Endothelial cell (in vitro differentiated cells): ENCODE results near the gene ASAP2. TPM values are rescaled to one million over a fixed set of nuclear protein-coding genes. Genes with fewer than 3 reads are reported as not detected.

Experiments used
- DNase-seq: peaks from one replicate; pipeline ENCODE4 v3.0.0; 2021; ENCODE audit warnings: low spot score
- H3K27ac Mint-ChIP-seq: one replicate; pipeline ENCODE4 v1.8.0; 2021; ENCODE audit warnings: mixed read lengths, inconsistent platforms; ENCODE audit not compliant: unreplicated experiment
- H3K27me3 Mint-ChIP-seq: one replicate; pipeline ENCODE4 v1.8.0; 2021; ENCODE audit warnings: mild to moderate bottlenecking, moderate library complexity, mixed read lengths, inconsistent platforms; ENCODE audit not compliant: unreplicated experiment
- H3K36me3 Mint-ChIP-seq: one replicate; pipeline ENCODE4 v1.8.0; 2021; ENCODE audit warnings: mild to moderate bottlenecking, low read depth, mixed read lengths, inconsistent platforms; ENCODE audit not compliant: unreplicated experiment
- H3K4me1 Mint-ChIP-seq: one replicate; pipeline ENCODE4 v1.8.0; 2021; ENCODE audit warnings: mild to moderate bottlenecking, mixed read lengths, inconsistent platforms; ENCODE audit not compliant: unreplicated experiment
- H3K4me3 Mint-ChIP-seq: one replicate; pipeline ENCODE4 v1.8.0; 2021; ENCODE audit warnings: mild to moderate bottlenecking, mixed read lengths, inconsistent platforms; ENCODE audit not compliant: unreplicated experiment
- H3K9me3 Mint-ChIP-seq: one replicate; pipeline ENCODE4 v1.8.0; 2021; ENCODE audit warnings: mixed read lengths, inconsistent platforms; ENCODE audit not compliant: unreplicated experiment
- CTCF ChIP-seq: fragments of 200-600 bp; sonication (generic); IDR thresholded peaks from one replicate; pipeline ENCODE4 v1.5.0; 2021; ENCODE audit warnings: antibody characterized with exemption; ENCODE audit not compliant: unreplicated experiment
- total RNA-seq: library from RNA; stranded (reverse); fragmentation: NEBNext Ultra II Directional; extraction: Animal tissue kit (Norgen Biotek cat#: 25700); gene quantifications from one replicate; pipeline ENCODE4 v1.2.1, GENCODE V29; 2021; ENCODE audit not compliant: unreplicated experiment

The ASAP2 gene
- total RNA-seq, 1 donor from 2014 or later: 31.8 TPM

GRCh38 chr2:9373476-9373875, 166.9 kb downstream of the ASAP2 start:
- DNase-seq: no peak
- Mint-ChIP-seq H3K9me3 (no peaks in the 10 kb centered on the region), H3K4me3 (no peak overlapping the region), H3K36me3 (peaks cover 57% of the 10 kb centered on the region), H3K27ac (no peak overlapping the region), H3K4me1 (peaks cover 22% of the 10 kb centered on the region), H3K27me3 (peaks cover 5% of the 10 kb centered on the region)
- TF ChIP-seq CTCF: no peak

GRCh38 chr2:9374071-9374730, 167.6 kb downstream of the ASAP2 start:
- Mint-ChIP-seq H3K36me3 (peaks cover 52% of the 10 kb centered on the region), H3K27me3 (peaks cover 7% of the 10 kb centered on the region), H3K9me3 (no peaks in the 10 kb centered on the region), H3K4me1 (peaks cover 29% of the 10 kb centered on the region), H3K4me3 (no peak overlapping the region), H3K27ac (peak overlapping the region; percentile 43)
- no peak for DNase-seq
- no peak for TF ChIP-seq CTCF

GRCh38 chr2:9375857-9376428, 169.3 kb downstream of the ASAP2 start:
- Mint-ChIP-seq H3K27ac (peak overlapping the region; percentile 19), H3K9me3 (no peaks in the 10 kb centered on the region), H3K4me1 (peaks cover 40% of the 10 kb centered on the region), H3K27me3 (peaks cover 7% of the 10 kb centered on the region), H3K4me3 (no peak overlapping the region), H3K36me3 (peaks cover 46% of the 10 kb centered on the region)
- TF ChIP-seq CTCF: no peak
- no peak for DNase-seq

- peaks cover 40% of the 10 kb centered on the region for H3K36me3 Mint-ChIP-seq
- peaks cover 38% of the 10 kb centered on the region for H3K4me1 Mint-ChIP-seq
- no peak overlapping the region for H3K4me3 Mint-ChIP-seq
- H3K9me3 Mint-ChIP-seq: no peaks in the 10 kb centered on the region
- peak overlapping the region; percentile 66 for H3K27ac Mint-ChIP-seq
- no peak for DNase-seq
- no peak for TF ChIP-seq CTCF
- peaks cover 12% of the 10 kb centered on the region for H3K27me3 Mint-ChIP-seq
Observed at GRCh38 chr2:9377461-9378097, 171.0 kb downstream of the ASAP2 start.
